ELF-1 (cell line): Measurements from ENCODE around the gene OR5V1.
"Not testable (repeated sequence)": the region's sequence is repeated elsewhere in the genome, so short reads cannot be mapped to it uniquely, and the experiment has no call there.

Experiments
- DNase-seq: peaks from one replicate; pipeline ENCODE4 v3.0.0-alpha.2; 2016; ENCODE audit warnings: low read depth, low spot score

The OR5V1 gene

DNA sequence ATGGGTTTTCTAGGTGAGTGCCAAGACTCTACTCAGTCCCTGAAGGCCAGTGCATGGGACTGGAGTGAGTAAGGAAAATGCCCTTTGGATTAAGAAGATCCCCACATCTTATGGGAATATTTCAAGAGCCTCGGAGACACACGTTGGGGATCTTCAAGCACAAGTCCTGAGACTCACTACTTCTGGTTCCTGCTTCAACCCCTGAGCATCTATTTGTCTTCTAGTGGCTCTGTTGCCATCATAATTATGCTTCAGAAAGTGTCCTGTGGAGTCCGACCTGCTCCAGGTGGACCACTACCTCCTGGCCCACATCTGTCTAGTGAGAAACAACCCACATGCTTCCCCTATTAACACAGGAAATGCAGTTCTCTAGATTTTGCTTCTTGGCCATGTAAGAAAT is at the start of gene OR5V1:
TSS of gene OR5V1 (minus strand) at position 101 of the 400 bp plus-strand sequence. CDS start 12,670 bp downstream, outside the sequence.
- DNase-seq: no peak

DNA sequence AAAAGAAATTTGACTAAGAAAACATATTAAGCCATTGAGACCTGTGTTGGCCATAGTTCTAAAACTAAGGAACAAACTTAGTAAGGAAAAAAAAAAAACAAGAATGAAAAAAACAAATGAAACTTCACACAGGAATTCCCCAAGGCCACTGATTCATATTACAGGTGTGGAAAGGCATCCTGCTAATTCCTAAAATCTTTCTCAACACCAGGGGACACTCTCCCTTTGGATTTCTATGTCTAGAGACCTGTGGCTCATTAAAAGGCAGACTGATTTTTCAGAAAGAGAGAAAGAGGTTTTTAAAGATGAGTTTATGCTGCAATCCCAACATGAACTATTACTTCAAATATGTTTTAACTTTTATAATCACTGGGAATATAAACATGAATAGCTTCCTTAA is 45.9 kb upstream of the OR5V1 start, which contains the start of gene OR12D1:
TSS of gene OR12D1 (plus strand) at position 341 of the 400 bp plus-strand sequence.
- DNase-seq: no peak

DNA sequence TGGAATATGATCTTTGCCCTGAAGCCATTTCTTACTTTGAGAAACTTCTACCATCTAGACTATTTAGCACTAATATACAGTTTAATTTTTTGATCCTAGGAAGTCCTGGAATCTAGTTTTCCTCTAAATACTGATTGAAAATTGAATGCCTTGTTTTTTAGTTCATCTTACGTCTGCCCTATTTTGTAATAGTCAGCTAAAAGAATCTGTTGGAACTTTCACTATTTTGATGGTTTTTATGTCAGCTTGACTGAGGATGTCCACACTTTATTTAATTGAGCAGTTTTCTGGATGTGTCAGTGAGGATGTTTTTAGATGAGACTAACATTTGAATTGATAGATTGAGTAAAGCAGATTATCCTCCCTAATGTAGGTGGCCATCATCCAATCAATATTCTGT is 35.1 kb upstream of the OR5V1 start:
- DNase-seq: no peak

DNA sequence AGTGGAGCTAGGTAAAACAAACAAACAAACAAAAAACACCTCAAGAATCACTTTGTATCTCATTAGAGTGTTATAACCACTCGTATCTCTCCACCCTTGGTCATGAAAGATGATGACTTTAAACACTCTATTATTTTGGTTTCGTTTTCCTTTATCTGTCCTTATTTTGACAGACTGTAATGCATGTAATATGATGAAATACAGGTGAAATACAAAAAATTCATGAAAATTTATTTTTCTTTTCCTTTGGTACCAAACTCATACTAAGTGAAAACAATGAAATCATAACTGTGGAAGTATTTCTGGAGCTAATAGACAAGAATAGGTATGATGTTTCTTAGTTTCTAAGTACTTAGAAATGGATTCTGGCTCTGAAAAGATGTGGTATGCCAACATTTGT is 30.9 kb upstream of the OR5V1 start:
- DNase-seq: no peak

DNA sequence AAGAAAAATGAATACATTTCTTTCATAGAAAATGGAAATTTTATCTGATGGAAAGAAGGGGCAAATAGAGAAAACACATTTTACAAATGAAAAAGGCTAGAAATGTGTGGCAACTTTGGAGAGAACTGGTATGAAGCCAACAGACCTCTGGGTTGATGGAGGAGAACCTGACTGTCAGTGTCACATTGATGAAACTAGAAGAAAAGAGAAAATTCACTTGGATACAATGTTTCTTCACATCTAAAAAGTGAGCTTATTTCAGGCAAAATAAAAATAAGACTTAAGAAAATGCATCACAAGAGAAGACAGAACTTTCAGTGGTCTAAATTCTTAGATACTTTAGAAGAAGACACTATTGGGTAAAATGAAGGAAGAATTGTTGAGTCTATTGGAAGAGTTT is 26.7 kb upstream of the OR5V1 start, which contains the start of gene OR12D2:
TSS of gene OR12D2 (plus strand) at position 301 of the 400 bp plus-strand sequence. CDS start 1,069 bp downstream, outside the sequence.
- DNase-seq: no peak

DNA sequence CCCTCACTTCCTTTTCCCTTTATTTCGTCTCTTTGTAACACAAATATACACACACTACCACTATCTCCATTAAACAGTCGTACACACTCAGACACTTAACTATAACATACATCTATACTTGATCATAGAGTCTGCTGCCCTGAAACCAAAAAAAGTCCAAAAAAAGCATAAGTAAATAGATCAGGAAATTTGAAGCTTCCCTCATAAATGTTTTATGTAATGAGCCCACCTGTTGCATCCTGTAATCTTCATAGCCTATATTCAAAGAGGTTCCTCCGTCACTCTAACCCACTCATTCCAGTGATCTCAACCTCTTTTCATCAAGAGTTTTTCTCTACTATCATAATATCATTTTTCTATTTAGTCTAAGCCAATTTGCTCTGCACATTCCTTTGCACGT is 19.9 kb upstream of the OR5V1 start:
- no peak for DNase-seq

DNA sequence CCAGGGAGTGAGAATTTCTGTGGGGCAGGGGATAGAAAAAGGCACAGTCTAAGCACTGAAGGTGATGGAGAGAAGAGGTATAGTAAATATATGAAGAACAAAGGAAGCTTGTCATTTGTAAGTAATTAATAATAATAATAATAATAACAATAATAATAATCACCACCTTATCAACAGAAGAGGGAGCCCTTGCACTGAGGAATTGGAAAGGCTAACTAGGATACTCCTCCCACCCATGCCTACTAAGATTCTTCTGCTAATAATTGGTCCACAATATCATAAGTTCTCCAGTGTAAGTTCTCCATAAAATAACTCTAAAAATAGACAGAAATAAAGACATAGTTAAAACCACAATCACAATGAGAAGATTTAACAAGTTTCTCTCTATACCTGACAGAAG is 7.3 kb upstream of the OR5V1 start:
- no peak for DNase-seq

DNA sequence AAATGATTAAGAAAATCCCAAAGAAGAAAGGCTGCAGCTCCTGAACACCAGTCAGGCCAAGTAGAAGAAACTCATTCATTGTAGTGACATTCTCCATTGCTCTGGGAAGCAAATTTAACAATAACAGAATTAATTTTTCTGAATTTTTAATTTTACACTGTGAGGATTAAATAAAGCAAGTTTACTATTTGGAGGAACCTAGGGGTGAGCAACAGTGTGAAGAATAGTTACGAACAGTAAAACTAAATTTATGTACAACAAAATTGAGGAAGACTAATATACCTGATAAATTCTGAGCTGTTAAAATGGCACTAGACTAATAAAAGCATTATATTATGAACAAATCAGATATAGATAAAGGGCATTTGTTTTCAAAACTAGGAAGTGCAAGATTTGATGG is 6.5 kb upstream of the OR5V1 start, which contains the start of gene OR12D3:
TSS of gene OR12D3 (minus strand) at position 101 of the 400 bp plus-strand sequence. CDS start at position 97, 4 bp downstream.
- DNase-seq: no peak

DNA sequence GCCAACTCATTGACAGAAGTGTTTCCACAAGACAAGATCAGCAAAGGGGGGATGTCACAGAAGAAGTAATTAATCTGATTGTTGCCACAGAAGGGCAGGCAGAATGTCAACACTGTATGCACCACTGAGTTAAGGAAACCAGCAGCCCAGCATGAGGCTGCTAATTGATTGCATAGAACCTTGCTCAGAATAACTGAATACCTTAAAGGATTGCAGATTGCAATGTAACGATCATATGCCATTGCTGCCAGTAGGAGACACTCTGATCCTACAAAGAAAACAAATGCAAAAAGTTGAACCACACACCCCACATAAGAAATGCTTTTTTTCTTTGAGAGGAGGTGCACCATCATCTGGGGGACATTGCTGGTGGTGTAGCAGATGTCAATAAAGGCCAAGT is 13.1 kb downstream of the OR5V1 start:
- no peak for DNase-seq

DNA sequence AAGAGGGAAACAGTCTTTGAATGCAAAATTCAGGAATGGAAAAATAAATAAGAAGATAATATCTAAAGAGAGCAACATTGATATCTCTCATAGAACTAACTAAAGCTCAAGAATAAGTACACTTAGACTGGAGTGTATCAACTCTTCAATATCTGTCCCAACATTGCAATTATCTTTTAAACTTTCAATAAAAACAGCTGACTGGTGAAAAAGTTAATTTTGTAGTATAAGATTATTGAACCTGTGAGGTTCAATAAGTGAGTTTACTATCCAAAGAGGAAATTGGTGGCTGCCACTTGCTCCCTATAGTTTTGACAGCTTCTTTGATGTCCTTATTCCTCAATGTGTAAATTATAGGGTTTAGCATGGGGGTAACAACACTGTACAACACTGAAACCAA is 13.7 kb downstream of the OR5V1 start:
- DNase-seq: no peak

DNA sequence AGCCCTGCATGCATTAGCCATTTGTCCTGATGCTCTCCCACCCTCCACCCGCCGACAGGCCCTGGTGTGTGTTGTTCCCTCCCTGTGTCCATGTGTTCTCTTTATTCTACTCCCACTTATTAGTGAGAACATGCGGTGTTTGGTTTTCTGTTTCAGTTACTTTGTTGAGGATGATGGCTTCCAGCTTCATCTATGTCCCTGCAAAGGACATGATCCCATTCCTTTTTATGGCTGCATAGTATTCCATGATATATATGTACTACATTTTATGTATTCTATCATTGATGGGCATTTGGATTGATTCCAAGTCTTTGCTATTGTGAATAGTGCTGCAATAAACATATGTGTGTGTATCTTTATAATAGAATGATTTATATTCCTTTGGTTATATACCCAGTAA is 19.3 kb downstream of the OR5V1 start:
- not testable (repeated sequence) for DNase-seq

DNA sequence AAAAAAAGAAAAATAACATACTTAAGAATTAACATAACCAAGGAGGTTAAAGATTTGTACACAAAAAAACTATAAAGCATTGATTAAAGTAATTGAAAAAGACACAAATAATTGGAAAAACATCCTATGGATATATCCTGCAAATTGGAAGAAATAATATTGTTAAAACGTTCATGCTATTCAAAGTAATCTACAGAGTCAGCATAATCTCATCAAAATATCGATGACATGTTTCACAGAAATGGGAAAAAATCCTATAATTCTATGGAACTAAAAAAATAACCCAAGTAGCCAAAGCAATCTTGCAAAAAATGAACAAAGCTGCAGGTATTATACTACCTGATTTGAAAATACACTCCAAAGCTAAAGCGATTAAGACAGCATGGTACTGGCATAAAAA is 23.3 kb downstream of the OR5V1 start:
- DNase-seq: no peak

DNA sequence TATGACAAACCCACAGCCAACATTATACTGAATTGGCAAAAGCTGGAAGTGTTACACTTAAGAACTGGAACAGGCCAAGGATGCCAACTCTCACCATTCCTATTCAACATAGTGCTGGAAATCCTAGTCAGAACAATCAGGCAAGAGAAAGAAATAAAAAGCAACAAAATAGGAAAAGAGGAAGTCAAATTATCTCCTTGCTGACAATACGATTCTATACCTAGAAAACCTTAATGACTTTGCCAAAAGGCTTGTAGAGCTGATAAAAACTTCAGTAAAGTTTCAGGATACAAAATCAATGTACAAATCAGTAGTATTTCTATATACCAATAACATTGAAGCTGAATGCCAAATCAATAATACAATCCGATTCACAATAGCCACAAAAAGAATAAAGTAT is 32.4 kb downstream of the OR5V1 start:
- DNase-seq: no peak

DNA sequence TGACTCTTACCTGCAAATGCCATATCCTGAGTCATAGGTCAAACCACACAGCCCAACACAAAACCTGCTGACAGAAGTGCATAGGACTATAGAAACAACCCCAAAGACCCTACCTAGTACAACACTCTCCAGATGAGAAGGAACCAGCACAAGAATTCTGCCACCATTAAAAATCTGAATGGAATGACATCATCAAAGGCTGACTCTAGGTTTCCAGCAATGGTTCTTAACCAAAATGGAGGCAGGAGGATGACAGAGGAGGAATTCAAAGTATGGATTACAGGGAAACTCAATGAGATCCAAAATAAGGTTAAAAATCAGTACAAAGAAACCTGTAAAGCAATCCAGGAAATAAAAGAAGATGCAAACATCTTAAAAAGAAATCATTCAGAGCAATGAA is 36.0 kb downstream of the OR5V1 start:
- DNase-seq: no peak

DNA sequence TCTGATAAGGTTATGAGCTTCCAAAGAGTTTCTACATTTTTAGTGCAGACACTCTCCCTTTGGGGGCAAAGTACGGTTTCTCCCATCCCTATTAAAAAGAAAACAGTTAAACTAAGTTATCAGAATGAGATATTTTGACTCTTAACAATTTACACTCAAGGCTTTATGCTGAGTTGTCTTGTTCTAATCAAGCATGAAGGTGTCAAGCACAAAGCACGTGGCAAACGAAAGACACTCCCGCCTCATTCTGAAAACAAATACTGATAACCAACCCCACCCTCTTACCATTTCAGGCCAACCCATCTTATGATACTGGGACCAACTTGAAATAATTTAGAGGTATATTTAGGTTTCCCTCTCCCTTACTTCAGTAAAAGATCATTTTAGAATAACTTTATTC is 42.9 kb downstream of the OR5V1 start:
- no peak for DNase-seq

DNA sequence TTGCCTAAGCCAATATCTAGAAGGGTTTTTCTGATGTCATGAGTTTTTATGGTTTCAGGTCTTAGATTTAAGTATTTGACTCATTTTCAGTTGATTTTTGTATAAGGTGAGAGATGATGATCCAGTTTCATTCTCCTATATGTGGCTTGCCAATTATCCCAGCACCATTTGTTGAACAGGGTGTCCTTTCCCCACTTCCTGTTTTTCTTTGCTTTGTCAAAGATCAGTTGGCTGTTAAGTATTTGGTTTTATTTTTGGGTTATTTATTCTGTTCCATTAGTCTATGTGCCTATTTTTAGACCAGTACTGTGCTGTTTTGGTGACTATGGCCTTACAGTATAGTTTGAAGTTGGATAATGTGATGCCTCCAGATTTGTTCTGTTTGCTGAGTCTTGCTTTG is 45.3 kb downstream of the OR5V1 start:
- not testable (repeated sequence) for DNase-seq

DNA sequence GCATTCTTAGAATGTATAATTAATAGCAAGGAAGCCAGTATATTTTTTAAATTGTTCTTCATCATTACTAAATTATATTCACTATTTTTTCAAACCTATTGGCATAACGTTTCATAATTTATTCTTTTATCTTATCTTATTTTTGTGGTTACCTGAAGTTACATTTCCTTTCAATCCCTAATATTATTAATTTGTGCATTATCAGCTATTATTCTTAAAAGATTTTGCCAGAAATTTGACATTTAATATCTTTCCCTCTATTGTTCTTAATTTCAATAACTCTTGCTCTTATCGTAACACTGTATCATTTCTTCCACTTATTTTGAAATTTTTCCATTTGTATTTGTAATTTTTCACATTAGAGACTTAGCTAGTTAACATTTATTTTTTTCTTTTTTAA is 48.7 kb downstream of the OR5V1 start:
- no peak for DNase-seq
